Erythroblast (primary cell): ENCODE results near the gene TCF7.

Experiments
- GATA1 ChIP-seq: IDR thresholded peaks from 2 replicates; pipeline ENCODE4 v1.6.1; 2011; ENCODE audit warnings: low read depth, mild to moderate bottlenecking, control low read depth, low read length, moderate library complexity
- POLR2A ChIP-seq: IDR thresholded peaks from 2 replicates; pipeline ENCODE4 v1.6.1; 2011; ENCODE audit warnings: mild to moderate bottlenecking, low read length

DNA sequence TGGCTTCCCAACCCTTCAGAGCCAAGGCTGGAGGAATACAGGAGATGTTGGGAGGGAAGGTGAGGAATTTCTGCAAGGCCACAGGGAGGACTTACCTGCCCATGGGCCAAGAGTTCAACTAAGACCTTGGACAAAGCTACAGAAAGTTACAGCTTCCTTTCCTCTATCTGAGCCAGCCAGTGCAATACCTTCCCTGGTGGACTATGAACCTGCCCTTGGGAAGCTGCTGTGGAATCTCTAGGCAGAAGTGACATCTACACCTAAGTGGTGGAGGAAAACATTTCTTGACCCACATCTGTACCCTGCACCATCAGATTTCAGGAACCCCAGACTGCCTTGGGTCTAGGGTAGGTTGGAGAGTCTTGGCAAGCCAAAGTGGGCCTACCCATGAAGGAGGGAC lies 69.0 kb downstream of the TCF7 start:
- no peak for TF ChIP-seq POLR2A
- no peak for TF ChIP-seq GATA1
